Cardiac atrium fibroblast (primary cell): Measurements from ENCODE around the gene UFD1. TPM values are rescaled to one million over a fixed set of nuclear protein-coding genes. Genes with fewer than 3 reads are reported as not detected.

Experiments used
- total RNA-seq: library from RNA; depleted of rRNA; stranded (reverse); fragments of >200 nt; gene quantifications from 2 replicates; pipeline ENCODE4 v1.2.3, GENCODE V29; 2015

Gene UFD1
- 27.8 and 60.3 TPM in 2 replicates for total RNA-seq

GRCh38 chr22:19478901-19479354, at the start of gene UFD1:
Gene UFD1 (minus strand): TSS chr22:19479193. CDS start chr22:19479085, 108 bp downstream.

DNA sequence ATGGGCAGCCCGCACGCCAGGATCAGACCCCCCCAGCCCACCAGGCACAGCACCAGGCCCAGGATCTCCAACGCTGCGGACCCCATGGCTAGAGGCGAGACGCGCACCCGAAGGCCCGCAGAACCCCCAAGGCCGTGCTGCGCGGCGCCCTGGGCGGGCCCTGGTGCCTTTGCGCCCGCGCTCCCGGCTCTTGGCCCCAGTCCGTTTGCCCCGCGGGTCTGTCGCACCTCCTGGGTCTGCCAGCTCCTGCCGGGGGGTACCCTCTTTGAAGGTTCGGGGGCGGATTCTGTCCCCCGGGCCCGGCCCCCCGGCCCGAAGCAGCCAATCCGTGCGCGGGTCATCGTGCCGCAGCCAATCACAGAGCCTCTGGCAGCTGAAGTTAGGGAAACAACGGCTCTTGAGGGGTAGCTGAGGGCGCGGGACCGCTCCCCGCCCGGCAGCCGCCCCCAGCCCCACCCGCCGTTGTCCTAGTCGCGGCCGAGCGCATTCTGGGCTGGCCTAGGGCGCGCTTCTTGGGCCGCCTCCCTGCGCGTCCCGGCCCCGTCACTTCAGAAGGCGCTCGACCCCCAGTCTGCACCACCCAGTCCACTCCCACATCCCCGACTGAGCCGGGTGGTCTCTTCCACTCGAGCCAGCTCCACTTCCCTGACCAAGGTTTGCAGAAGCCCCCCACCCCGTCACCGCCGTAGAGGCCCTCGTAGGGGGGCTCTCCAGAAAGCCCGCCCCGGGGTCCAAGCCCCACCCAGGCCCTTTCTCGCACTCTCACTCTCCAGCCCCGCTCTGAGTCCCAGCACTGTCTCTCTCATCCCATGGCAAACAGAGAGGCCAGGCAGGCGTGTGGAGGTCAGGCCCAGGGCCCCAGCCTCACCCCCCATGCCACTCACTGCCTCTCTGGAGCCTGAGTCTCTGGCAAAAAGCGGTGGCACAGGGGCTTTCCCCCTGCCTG, 45.5 kb upstream of the UFD1 start, which contains the start of gene CLDN5:
CLDN5 (minus strand) TSS at position 241 of the 946 bp plus-strand sequence; CDS start at position 86, 155 bp downstream.

DNA sequence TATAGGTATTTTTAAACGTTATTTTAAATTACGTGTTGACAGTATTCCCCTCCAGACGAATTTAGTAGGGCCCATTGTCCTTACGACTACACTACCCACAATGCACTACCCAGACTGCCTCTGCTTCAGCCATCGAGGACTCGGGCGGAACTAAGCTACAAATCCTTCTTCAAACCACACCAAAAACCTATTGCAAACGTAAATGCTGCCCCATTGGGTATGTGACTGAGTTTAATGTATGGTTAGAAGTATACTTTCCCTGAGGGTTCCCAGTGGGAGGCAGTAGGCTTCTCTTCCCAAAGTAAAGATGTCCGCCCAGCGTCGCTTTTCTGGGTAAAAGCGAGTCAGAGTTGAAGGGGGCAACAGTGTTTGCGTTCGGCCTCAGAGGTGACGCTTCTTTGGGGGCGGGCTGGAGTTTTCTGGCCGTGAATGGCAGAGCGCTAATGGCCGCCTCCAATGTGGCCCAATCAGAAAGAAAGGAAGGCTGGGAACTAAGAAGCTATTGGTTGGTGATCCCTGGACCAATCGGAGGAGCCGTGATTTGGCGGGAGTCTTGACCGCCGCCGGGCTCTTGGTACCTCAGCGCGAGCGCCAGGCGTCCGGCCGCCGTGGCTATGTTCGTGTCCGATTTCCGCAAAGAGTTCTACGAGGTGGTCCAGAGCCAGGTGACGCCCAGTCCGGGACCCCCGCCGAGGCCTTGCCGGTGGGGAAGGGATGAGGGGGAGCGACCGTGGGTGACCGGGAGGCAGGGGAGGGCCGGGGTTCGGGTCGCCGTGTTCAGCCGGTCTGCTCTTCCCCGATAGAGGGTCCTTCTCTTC, 571 bp upstream of the UFD1 start, which contains the start of gene CDC45:
CDC45 (plus strand) TSS at position 566 of the 818 bp plus-strand sequence; CDS start at position 615, 49 bp downstream.

GRCh38 chr22:19447330-19448075, 31.5 kb downstream of the UFD1 start, which contains the start of gene C22orf39:
Gene C22orf39 (minus strand): TSS chr22:19447711. CDS start chr22:19447688, 23 bp downstream.

DNA sequence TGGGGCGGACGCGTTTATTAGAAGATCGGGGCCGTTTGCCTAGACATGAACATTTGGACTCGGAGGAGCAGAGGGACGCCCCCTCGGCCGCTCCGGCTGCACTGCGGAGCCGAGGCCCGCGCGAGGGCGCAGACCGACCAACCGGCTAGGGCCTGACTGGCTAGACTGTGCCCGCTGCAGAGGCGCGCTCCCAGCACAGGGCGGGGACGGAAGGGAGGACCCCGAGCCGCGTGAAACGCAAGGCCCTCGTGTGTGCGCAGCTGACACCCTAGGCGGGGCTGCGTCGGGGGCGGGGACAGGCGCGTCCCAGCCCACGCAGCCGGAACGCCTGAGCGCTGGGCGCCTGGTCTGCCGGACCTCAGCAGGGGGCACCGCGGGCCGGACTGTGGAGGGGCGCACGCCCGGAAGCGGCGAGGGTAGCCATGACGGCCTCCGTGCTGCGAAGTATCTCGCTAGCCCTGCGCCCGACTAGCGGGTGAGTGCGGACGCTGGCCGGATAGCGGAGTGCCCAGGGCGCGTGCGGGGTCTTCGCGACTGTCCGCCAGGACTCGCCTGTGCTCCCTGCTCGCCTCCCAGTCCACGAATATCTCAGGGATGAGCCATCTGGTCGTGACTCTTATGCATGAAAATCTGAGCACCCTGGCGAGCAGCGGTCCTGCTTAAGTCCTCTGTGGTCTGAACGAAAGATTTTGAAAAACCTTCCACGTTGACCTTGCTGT, 46.7 kb downstream of the UFD1 start, which contains the start of gene MRPL40:
MRPL40 (plus strand) TSS at position 413 of the 719 bp plus-strand sequence; CDS start at position 423, 10 bp downstream.

GRCh38 chr22:19431649-19432132, 47.3 kb downstream of the UFD1 start, which contains the start of gene HIRA:
Gene HIRA (minus strand): TSS chr22:19431733. CDS start chr22:19431476, 257 bp downstream.

Other genes starting within 250 kb of the UFD1 start
- gene CLTCL1, start 187.5 kb downstream of the UFD1 start, total RNA-seq, result 8.4 and 20.2 TPM in 2 replicates
- gene HIRA, start 47.5 kb downstream of the UFD1 start, total RNA-seq, result 15.0 and 17.8 TPM in 2 replicates
- gene MRPL40, start 46.6 kb downstream of the UFD1 start, total RNA-seq, result 24.1 and 27.6 TPM in 2 replicates
- gene C22orf39, start 31.5 kb downstream of the UFD1 start, total RNA-seq, result 8.3 and 24.2 TPM in 2 replicates
- gene CDC45, start 727 bp upstream of the UFD1 start, total RNA-seq, result 6.1 and 9.4 TPM in 2 replicates
- 5.6 and 40.5 TPM in 2 replicates for gene CLDN5, start 45.2 kb upstream of the UFD1 start, total RNA-seq
- gene SEPTIN5, start 235.3 kb upstream of the UFD1 start, total RNA-seq, result 25.8 and 30.5 TPM in 2 replicates
- 10.9 TPM in 1 of 2 replicates, not detected in the other for gene GP1BB, start 244.3 kb upstream of the UFD1 start, total RNA-seq